ENCODE results near the gene CHRNA1. TPM values are rescaled to one million over a fixed set of nuclear protein-coding genes. Genes with fewer than 3 reads are reported as not detected.

Gene CHRNA1
- total and polyA plus RNA-seq, 10 of the 15 experiments (the other 5 are each of a cell fraction or from before 2014, with no cell fraction given) = 0.05 to 0.14 TPM; not detected in 8

- H3K4me2 ChIP-seq (ENCODE audit: control insufficient read depth, insufficient read depth) = no peak overlapping the region
- no peak for FAIRE-seq
- no peak overlapping the region for H2AFZ ChIP-seq (ENCODE audit: control insufficient read depth, low read depth, low read length)
- ATAC-seq = no peak
- ChIA-PET POLR2A (no interaction called here), SMC1A (ENCODE audit: uncharacterized antibody, unreplicated experiment) (interaction anchor here (1.4 kb wide), 1 partner anchor 16 kb away, joined by 4 read pairs; no protein-coding TSS in a partner anchor), RAD21 (ENCODE audit: unreplicated experiment) (no interaction called here), CTCF (interaction anchor here (0.8 kb wide), 1 partner anchor 44 kb away, joined by 3 read pairs; no protein-coding TSS in a partner anchor)
- H3K27me3 ChIP-seq (replicated peaks in 1 of 2; ENCODE audit: control insufficient read depth in 2 of 2, insufficient read depth in 2 of 2, low read length in 1 of 2) = no peaks in the 10 kb centered on the region; a peak in 2 of 4 replicates
- no peaks in the 10 kb centered on the region for H4K20me1 ChIP-seq (ENCODE audit: control insufficient read depth, insufficient read depth)
- H3K4me3 ChIP-seq = no peak overlapping the region
- no peak for DNase-seq (ENCODE audit: low read depth, low spot score)
- in situ Hi-C loops (cut with MboI) = no loop called here
- H3K9me3 ChIP-seq (replicated peaks; ENCODE audit: control insufficient read depth, insufficient read depth, low read length) = no peaks in the 10 kb centered on the region
- WGBS (ENCODE audit: insufficient coverage, insufficient replicate concordance, low lambda C conversion rate, missing lambda C conversion rate) = 47% methylated on average over 5 of the region's 7 CpGs
- no TSS peak for BruUV-seq (replicated peaks)
- H3K36me3 ChIP-seq (ENCODE audit: control insufficient read depth in 2 of 2, insufficient read depth in 2 of 2, low read length in 1 of 2) = no peaks in the 10 kb centered on the region
- no peak overlapping the region for H3K9ac ChIP-seq (ENCODE audit: control insufficient read depth, insufficient read depth, low read length)
- intact Hi-C loops (cut with micrococcal nuclease; ENCODE audit: unreplicated experiment) = no loop called here
- H3K27ac ChIP-seq (ENCODE audit: control insufficient read depth, insufficient read depth) = no peak overlapping the region
- no peaks in the 10 kb centered on the region for H3K79me2 ChIP-seq (ENCODE audit: control insufficient read depth, insufficient read depth, low read length)
- peaks cover 10% of the 10 kb centered on the region for H3K4me1 ChIP-seq (ENCODE audit: control insufficient read depth, insufficient read depth, low read length)
- TF ChIP-seq ZNF207 (IDR thresholded peaks at IDR 0.05; ENCODE audit: borderline replicate concordance) (no peak), HDAC2 (IDR thresholded peaks at IDR 0.05) (no peak), CTCF (IDR thresholded peaks at IDR 0.05 in 2 of 3, conservative IDR thresholded peaks at IDR 0.05 in 1 of 3; ENCODE audit: control insufficient read depth in 2 of 3, extremely low read depth in 1 of 3, insufficient read depth in 1 of 3, low read depth in 3 of 3, low read length in 3 of 3) (no peak), HDGF (IDR thresholded peaks at IDR 0.05) (no peak), E4F1 (IDR thresholded peaks at IDR 0.05; ENCODE audit: borderline replicate concordance, partially characterized antibody) (no peak), ESRRA (IDR thresholded peaks at IDR 0.05; ENCODE audit: low read length) (no peak), CHD2 (IDR thresholded peaks at IDR 0.05; ENCODE audit: borderline replicate concordance, low read depth, low read length) (no peak), E2F4 (IDR thresholded peaks at IDR 0.05; ENCODE audit: low read depth, low read length) (no peak), POLR2AphosphoS2 (IDR thresholded peaks at IDR 0.05; ENCODE audit: low read depth, low read length) (no peak), NFIC (IDR thresholded peaks at IDR 0.05; ENCODE audit: low read depth, low read length) (no peak), MXI1 (IDR thresholded peaks at IDR 0.05; ENCODE audit: low read depth, low read length) (no peak), WRNIP1 (IDR thresholded peaks at IDR 0.05; ENCODE audit: borderline replicate concordance, low read depth, low read length) (no peak), TBL1XR1 (IDR thresholded peaks at IDR 0.05; ENCODE audit: low read depth, low read length) (no peak), ZNF217 (IDR thresholded peaks at IDR 0.05) (no peak), PKNOX1 (IDR thresholded peaks at IDR 0.05) (no peak), LARP7 (IDR thresholded peaks at IDR 0.05) (no peak), ZNF622 (IDR thresholded peaks at IDR 0.05) (no peak), MYC (IDR thresholded peaks at IDR 0.05; ENCODE audit: insufficient read depth, insufficient read length, insufficient replicate concordance, low read length, severe bottlenecking) (no peak)
Observed at GRCh38 chr2:174780856-174781255, 16.6 kb upstream of the CHRNA1 start.
